ENCODE measurements around the gene KAZN.

GRCh38 chr1:15134285-15134684 is 535.8 kb downstream of the KAZN start:
- TF ChIP-seq CTCF (IDR thresholded peaks at IDR 0.05; ENCODE audit: poor library complexity, severe bottlenecking) (no peak), EP300 (conservative IDR thresholded peaks at IDR 0.05; ENCODE audit: poor library complexity, severe bottlenecking) (no peak), POLR2AphosphoS5 (IDR thresholded peaks at IDR 0.05) (no peak)
